T-cell (primary cell): ENCODE measurements around the gene CGB1. TPM values are rescaled to one million over a fixed set of nuclear protein-coding genes. Genes with fewer than 3 reads are reported as not detected.

Source experiments
- total RNA-seq, 35 experiments: library from RNA in 6 of 35; stranded (reverse) in 6 of 35; fragments of 120-200 nt in 1 of 35; gene quantifications; one replicate each; pipeline versions ENCODE4 v1.2.1 to v1.2.4 and lab custom pipeline; 2013 to 2026

The CGB1 gene
- total RNA-seq, 5 donors from 2014 or later (not counting 1 experiment from before 2014, with no cell fraction given), result not detected

Other genes with a start within 250 kb of the CGB1 start
- gene BCAT2, start 225.9 kb downstream of the CGB1 start, total RNA-seq, result 10 to 100 TPM; 21.5 to 40.6 (median 36.6) TPM
- gene HSD17B14, start 200.4 kb downstream of the CGB1 start, total RNA-seq, result 1 to 10 TPM in 2 of 5 donors, under 1 TPM in 2, not detected in 1; 0.58 to 2.1 (median 1.1) TPM
- 10 to 100 TPM in 1 of 5 donors, 1 to 10 TPM in 4; 2.7 to 11.8 (median 5.2) TPM for gene PLEKHA4, start 168.3 kb downstream of the CGB1 start, total RNA-seq
- 100 to 1,000 TPM in 2 of 5 donors, 10 to 100 TPM in 3; 74.4 to 713 (median 93.6) TPM for gene PPP1R15A, start 164.5 kb downstream of the CGB1 start, total RNA-seq
- gene TULP2, start 138.2 kb downstream of the CGB1 start, total RNA-seq, result under 1 TPM in 1 of 5 donors, not detected in 4; 0.26 TPM
- 100 to 1,000 TPM; 122 to 177 (median 165) TPM for gene NUCB1, start 136.6 kb downstream of the CGB1 start, total RNA-seq
- gene DHDH, start 103.2 kb downstream of the CGB1 start, total RNA-seq, result 1 to 10 TPM in 4 of 5 donors, under 1 TPM in 1; 0.93 to 1.7 (median 1.2) TPM
- gene BAX, start 82.0 kb downstream of the CGB1 start, total RNA-seq, result 100 to 1,000 TPM in 3 of 5 donors, 10 to 100 TPM in 2; 76.6 to 201 (median 183) TPM
- gene FTL, start 71.6 kb downstream of the CGB1 start, total RNA-seq, result 1,000 to 10,000 TPM in 2 of 5 donors, 100 to 1,000 TPM in 3; 594 to 1,085 (median 906) TPM
- gene GYS1, start 43.6 kb downstream of the CGB1 start, total RNA-seq, result 10 to 100 TPM; 28.1 to 58.9 (median 52.4) TPM
- 10 to 100 TPM; 20.3 to 48.7 (median 41.4) TPM for gene RUVBL2, start 43.0 kb downstream of the CGB1 start, total RNA-seq
- under 1 TPM in 1 of 5 donors, not detected in 4; 0.57 TPM for gene LHB, start 19.8 kb downstream of the CGB1 start, total RNA-seq
- gene CGB3, start 12.6 kb downstream of the CGB1 start, total RNA-seq, result not detected
- gene CGB2, start 5.0 kb downstream of the CGB1 start, total RNA-seq, result not detected
- not detected for gene CGB5, start 7.0 kb upstream of the CGB1 start, total RNA-seq
- gene CGB8, start 12.2 kb upstream of the CGB1 start, total RNA-seq, result not detected
- not detected for gene CGB7, start 20.9 kb upstream of the CGB1 start, total RNA-seq
- gene NTF4, start 27.9 kb upstream of the CGB1 start, total RNA-seq, result not detected
- gene KCNA7, start 35.8 kb upstream of the CGB1 start, total RNA-seq, result not detected
- gene SNRNP70, start 48.6 kb upstream of the CGB1 start, total RNA-seq, result 100 to 1,000 TPM; 406 to 704 (median 645) TPM
- gene LIN7B, start 77.5 kb upstream of the CGB1 start, total RNA-seq, result 10 to 100 TPM in 3 of 5 donors, 1 to 10 TPM in 2; 8.1 to 17.8 (median 12.9) TPM
- gene C19orf73, start 82.2 kb upstream of the CGB1 start, total RNA-seq, result 1 to 10 TPM; 2.1 to 3.7 (median 2.5) TPM
- gene PPFIA3, start 82.6 kb upstream of the CGB1 start, total RNA-seq, result 1 to 10 TPM; 3.8 to 4.7 (median 4.1) TPM
- gene HRC, start 118.5 kb upstream of the CGB1 start, total RNA-seq, result not detected
- gene TRPM4, start 120.9 kb upstream of the CGB1 start, total RNA-seq, result under 1 TPM in 3 of 5 donors, not detected in 2; 0.43 to 0.89 (median 0.50) TPM